Subcutaneous adipose tissue (tissue), 4 donors: ENCODE data around the gene NR3C1. TPM values are rescaled to one million over a fixed set of nuclear protein-coding genes. Genes with fewer than 3 reads are reported as not detected.

Experiments used
- total RNA-seq, 4 donors: library from RNA; depleted of rRNA; stranded (reverse); fragments of >200 nt; gene quantifications; one replicate each; pipeline ENCODE4 v1.1.0, GENCODE V29; 2016
- TF ChIP-seq, protein P1 (sequence below): fragments of 450-650 bp; IDR thresholded peaks from one replicate; pipeline ENCODE4 v1.5.1; 2016; ENCODE audit warnings: low read depth, mild to moderate bottlenecking, control low read depth, antibody characterized with exemption, moderate library complexity

Gene NR3C1
- 100 to 1,000 TPM in 1 of 4 donors, 10 to 100 TPM in 3; 86.2 to 174 (median 95.1) TPM for total RNA-seq

DNA sequence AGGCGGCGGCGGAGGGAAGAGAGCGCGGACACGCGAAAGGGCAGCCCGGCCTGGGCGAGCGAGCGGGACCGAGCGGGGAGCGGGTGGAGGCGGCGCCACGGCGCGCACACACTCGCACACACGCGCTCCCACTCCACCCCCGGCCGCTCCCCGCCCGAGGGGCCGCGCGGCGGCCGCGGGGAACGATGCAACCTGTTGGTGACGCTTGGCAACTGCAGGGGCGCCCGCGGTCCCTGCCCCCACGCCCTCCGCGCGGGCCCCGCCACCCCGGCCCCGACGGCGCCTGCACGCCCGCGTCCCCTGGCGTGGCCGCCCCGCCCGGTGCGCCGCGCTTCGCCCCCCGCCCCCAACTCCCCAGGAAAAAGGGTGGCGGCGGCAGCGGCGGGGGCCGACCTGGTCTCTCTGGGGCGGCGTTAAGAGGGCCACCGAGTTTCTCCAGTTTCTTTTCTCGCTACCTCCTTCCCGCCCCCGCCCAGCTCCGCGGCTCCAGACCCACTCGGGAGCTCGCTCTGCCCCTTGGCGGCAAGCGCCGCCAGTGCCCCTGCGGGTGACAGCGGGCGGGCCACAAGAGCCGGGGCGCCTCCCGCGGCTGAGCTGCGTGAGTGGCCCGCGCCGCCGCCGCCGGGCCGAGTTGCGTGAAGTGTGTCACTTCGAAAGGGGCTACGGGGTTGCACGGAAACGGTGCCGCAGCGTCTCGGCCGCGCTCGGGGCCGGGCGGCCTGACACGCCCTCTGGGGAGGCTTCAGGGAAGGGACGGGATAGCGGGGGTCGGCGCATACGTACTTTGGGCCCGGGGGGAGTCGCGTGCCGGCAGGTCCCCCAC is at the start of gene NR3C1:
Gene NR3C1 (minus strand): TSS at position 94 of the 823 bp plus-strand sequence. CDS start 2,847 bp downstream, outside the sequence.
- TF ChIP-seq, protein P1, sequence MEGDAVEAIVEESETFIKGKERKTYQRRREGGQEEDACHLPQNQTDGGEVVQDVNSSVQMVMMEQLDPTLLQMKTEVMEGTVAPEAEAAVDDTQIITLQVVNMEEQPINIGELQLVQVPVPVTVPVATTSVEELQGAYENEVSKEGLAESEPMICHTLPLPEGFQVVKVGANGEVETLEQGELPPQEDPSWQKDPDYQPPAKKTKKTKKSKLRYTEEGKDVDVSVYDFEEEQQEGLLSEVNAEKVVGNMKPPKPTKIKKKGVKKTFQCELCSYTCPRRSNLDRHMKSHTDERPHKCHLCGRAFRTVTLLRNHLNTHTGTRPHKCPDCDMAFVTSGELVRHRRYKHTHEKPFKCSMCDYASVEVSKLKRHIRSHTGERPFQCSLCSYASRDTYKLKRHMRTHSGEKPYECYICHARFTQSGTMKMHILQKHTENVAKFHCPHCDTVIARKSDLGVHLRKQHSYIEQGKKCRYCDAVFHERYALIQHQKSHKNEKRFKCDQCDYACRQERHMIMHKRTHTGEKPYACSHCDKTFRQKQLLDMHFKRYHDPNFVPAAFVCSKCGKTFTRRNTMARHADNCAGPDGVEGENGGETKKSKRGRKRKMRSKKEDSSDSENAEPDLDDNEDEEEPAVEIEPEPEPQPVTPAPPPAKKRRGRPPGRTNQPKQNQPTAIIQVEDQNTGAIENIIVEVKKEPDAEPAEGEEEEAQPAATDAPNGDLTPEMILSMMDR: no peak

- TF ChIP-seq, protein P1: no peak
Measured at GRCh38 chr5:143449772-143450171, 46.3 kb upstream of the NR3C1 start.

- TF ChIP-seq, protein P1: no peak
Measured at GRCh38 chr5:143448518-143448917, 45.0 kb upstream of the NR3C1 start.

DNA sequence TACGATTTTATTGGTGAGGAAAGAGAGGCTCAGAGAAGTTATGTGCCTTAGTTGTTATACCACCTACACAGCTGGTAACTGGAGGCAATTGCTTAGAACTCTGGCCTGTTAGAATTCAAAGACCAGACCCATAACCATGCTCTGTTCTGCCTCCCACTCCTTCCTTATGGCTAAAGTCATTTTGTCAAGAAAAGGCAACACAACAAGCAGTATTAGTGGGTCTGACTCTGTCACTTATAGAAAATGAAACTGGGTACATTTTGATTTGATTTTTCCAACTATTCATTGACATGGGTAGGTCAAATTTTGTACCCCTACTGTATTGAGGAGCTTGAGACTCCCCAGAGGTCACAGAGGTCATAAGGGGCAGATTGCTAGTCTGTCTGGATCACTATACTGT is 44.5 kb upstream of the NR3C1 start:
- TF ChIP-seq, protein P1: no peak

- TF ChIP-seq, protein P1: no peak
Measured at GRCh38 chr5:143446535-143447226, 43.2 kb upstream of the NR3C1 start.

- TF ChIP-seq, protein P1: no peak
Measured at GRCh38 chr5:143445776-143446175, 42.3 kb upstream of the NR3C1 start.

GRCh38 chr5:143443330-143443729 is 39.8 kb upstream of the NR3C1 start:
- TF ChIP-seq, protein P1: no peak
